ENCODE measurements around the gene ACTN1.

ACTN1 gene

GRCh38 chr14:68899033-68899603, 80.0 kb downstream of the ACTN1 start:
- CTCF ChIA-PET = interaction anchor here (0.9 kb wide), 1 partner anchor 169 kb away, joined by 3 read pairs; no protein-coding TSS in a partner anchor
- TF ChIP-seq CTCF (IDR thresholded peaks at IDR 0.05; ENCODE audit: control extremely low read depth, extremely low read depth, low read depth, missing control alignments) = no peak
- POLR2A ChIA-PET = no interaction called here

GRCh38 chr14:68898248-68899032, 80.7 kb downstream of the ACTN1 start:
- DNase-seq (ENCODE audit: extremely low spot score) = no peak
- TF ChIP-seq CTCF (IDR thresholded peaks at IDR 0.05; ENCODE audit: control extremely low read depth, extremely low read depth, low read depth, missing control alignments) = no peak
- POLR2A ChIA-PET = no interaction called here
- CTCF ChIA-PET = interaction anchor here (1.1 to 1.3 kb wide), 3 partner anchors 18 to 35 kb away, joined by 3 read pairs; no protein-coding TSS in a partner anchor

More at GRCh38 chr14:68899033-68899603, 80.0 kb downstream of the ACTN1 start:
- DNase-seq (ENCODE audit: extremely low spot score) = no peak

GRCh38 chr14:68897559-68898155, 81.4 kb downstream of the ACTN1 start:
- TF ChIP-seq CTCF (IDR thresholded peaks at IDR 0.05; ENCODE audit: control extremely low read depth, extremely low read depth, low read depth, missing control alignments) = no peak
- ChIA-PET CTCF (interaction anchor here (0.7 to 1.3 kb wide), 5 partner anchors 13 to 34 kb away, joined by 3 to 4 read pairs (median 3); no protein-coding TSS in a partner anchor), POLR2A (no interaction called here)
- DNase-seq (ENCODE audit: extremely low spot score) = no peak

- DNase-seq (ENCODE audit: extremely low spot score) = no peak
- ChIA-PET CTCF (interaction anchor here (0.9 kb wide), 1 partner anchor 14 kb away, joined by 4 read pairs; no protein-coding TSS in a partner anchor), POLR2A (no interaction called here)
These were observed 83.0 kb downstream of the ACTN1 start for GRCh38 chr14:68896132-68896531.

GRCh38 chr14:68894802-68895703, 84.0 kb downstream of the ACTN1 start:
- CTCF ChIA-PET = interaction anchor here (0.9 kb wide), 1 partner anchor 12 kb away, joined by 4 read pairs; no protein-coding TSS in a partner anchor
- POLR2A ChIA-PET = no interaction called here
- DNase-seq (ENCODE audit: extremely low spot score) = no peak
- TF ChIP-seq CTCF (IDR thresholded peaks at IDR 0.05; ENCODE audit: control extremely low read depth, extremely low read depth, low read depth, missing control alignments) = no peak

More at GRCh38 chr14:68896132-68896531, 83.0 kb downstream of the ACTN1 start:
- TF ChIP-seq CTCF (IDR thresholded peaks at IDR 0.05; ENCODE audit: control extremely low read depth, extremely low read depth, low read depth, missing control alignments) = no peak
